ENCODE data around the gene PLA2G6. TPM values are rescaled to one million over a fixed set of nuclear protein-coding genes. Genes with fewer than 3 reads are reported as not detected.

The PLA2G6 gene
- total RNA-seq, 1 donor from 2014 or later, result 60.8 TPM

- no peaks in the 10 kb centered on the region for H3K4me1 ChIP-seq
- intact Hi-C loops (cut with DNase I), result no loop called here
- peak overlapping the region; percentile 36 for H3K27ac ChIP-seq
- H3K36me3 ChIP-seq, result peaks cover 95% of the 10 kb centered on the region
- DNase-seq (no peak), ATAC-seq (no peak)
- H3K9me3 ChIP-seq, result no peaks in the 10 kb centered on the region
- no peak overlapping the region for H3K4me3 ChIP-seq
- no peak for TF ChIP-seq CTCF (IDR thresholded peaks at IDR 0.05)
- no peaks in the 10 kb centered on the region for H3K27me3 ChIP-seq (ENCODE audit: low read depth)
These were observed 111.2 kb downstream of the PLA2G6 start for GRCh38 chr22:38070250-38070921.

GRCh38 chr22:38069372-38070249 is 112.0 kb downstream of the PLA2G6 start:
- peak overlapping the region; percentile 43 for H3K27ac ChIP-seq

GRCh38 chr22:38068641-38069371 is 112.8 kb downstream of the PLA2G6 start:
- ATAC-seq, result no peak

More at GRCh38 chr22:38069372-38070249, 112.0 kb downstream of the PLA2G6 start:
- H3K27me3 ChIP-seq (ENCODE audit: low read depth), result no peaks in the 10 kb centered on the region
- ATAC-seq, result no peak
- TF ChIP-seq CTCF (IDR thresholded peaks at IDR 0.05), result peak; percentile 37
- no peaks in the 10 kb centered on the region for H3K4me1 ChIP-seq
- peaks cover 95% of the 10 kb centered on the region for H3K36me3 ChIP-seq
- no peak for DNase-seq
- no peaks in the 10 kb centered on the region for H3K9me3 ChIP-seq
- H3K4me3 ChIP-seq, result no peak overlapping the region
- intact Hi-C loops (cut with DNase I), result no loop called here

GRCh38 chr22:38067761-38068360 is 113.8 kb downstream of the PLA2G6 start:
- TF ChIP-seq CTCF (IDR thresholded peaks at IDR 0.05), result no peak
- DNase-seq (no peak), ATAC-seq (no peak)
- Histone ChIP-seq H3K4me3 (no peak overlapping the region), H3K9me3 (no peaks in the 10 kb centered on the region), H3K36me3 (peaks cover 89% of the 10 kb centered on the region), H3K27ac (no peak overlapping the region), H3K4me1 (no peaks in the 10 kb centered on the region), H3K27me3 (ENCODE audit: low read depth) (no peaks in the 10 kb centered on the region)
- intact Hi-C loops (cut with DNase I), result no loop called here

More at GRCh38 chr22:38068641-38069371, 112.8 kb downstream of the PLA2G6 start:
- Histone ChIP-seq H3K27me3 (ENCODE audit: low read depth) (no peaks in the 10 kb centered on the region), H3K27ac (peak overlapping the region; percentile 43), H3K4me1 (no peaks in the 10 kb centered on the region), H3K4me3 (no peak overlapping the region), H3K36me3 (peaks cover 95% of the 10 kb centered on the region), H3K9me3 (no peaks in the 10 kb centered on the region)
- no peak for TF ChIP-seq CTCF (IDR thresholded peaks at IDR 0.05)
- intact Hi-C loops (cut with DNase I), result no loop called here
- no peak for DNase-seq

GRCh38 chr22:38067028-38067415 is 114.6 kb downstream of the PLA2G6 start:
- DNase-seq (no peak), ATAC-seq (no peak)
- Histone ChIP-seq H3K36me3 (peaks cover 81% of the 10 kb centered on the region), H3K9me3 (no peaks in the 10 kb centered on the region), H3K4me3 (no peak overlapping the region), H3K27me3 (ENCODE audit: low read depth) (no peaks in the 10 kb centered on the region), H3K27ac (no peak overlapping the region), H3K4me1 (no peaks in the 10 kb centered on the region)
- intact Hi-C loops (cut with DNase I), result no loop called here
- TF ChIP-seq CTCF (IDR thresholded peaks at IDR 0.05), result no peak
